Transverse colon (tissue), 4 donors: ENCODE measurements around the gene KLRC2.

Experiments
- POLR2A ChIP-seq: fragments of 450-650 bp; IDR thresholded peaks from one replicate; pipeline ENCODE4 v1.6.1; 2016; ENCODE audit warnings: antibody characterized with exemption, mild to moderate bottlenecking, moderate library complexity
- POLR2AphosphoS5 ChIP-seq, 3 donors: sonication (generic); formaldehyde crosslinking; IDR thresholded peaks; one replicate each; pipeline ENCODE4 v1.6.1; 2016; ENCODE audit warnings: antibody characterized with exemption in 3 of 3
- TF ChIP-seq, protein P1 (sequence below), 5 experiments: fragments of 200-600 bp in 3 of 5; fragments of 450-650 bp in 2 of 5; sonication (generic) in 3 of 5; IDR thresholded peaks; 1 replicate in 2 of 5; 2 replicates in 3 of 5; pipeline ENCODE4 v1.5.1; 2016 to 2017; ENCODE audit warnings: antibody characterized with exemption in 5 of 5, inconsistent platforms in 3 of 5, mild to moderate bottlenecking in 2 of 5, moderate library complexity in 1 of 5

DNA sequence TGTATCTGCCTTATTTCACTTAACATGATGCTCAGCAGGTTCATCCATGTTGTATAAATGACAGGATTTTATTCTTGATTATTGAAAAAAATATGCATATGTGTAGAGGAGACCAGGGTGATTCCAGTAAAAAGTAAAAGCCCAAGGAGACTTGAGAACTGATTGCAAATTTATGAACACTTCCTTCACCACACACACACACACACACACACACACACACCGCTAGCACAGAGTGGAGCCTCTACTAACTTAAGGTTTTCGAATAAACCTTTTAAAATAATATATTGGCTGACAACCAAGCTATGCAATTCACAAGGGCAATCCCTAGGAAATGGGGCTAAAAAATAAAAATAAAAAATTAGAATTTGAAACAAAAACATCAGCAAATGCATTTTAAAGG, 37.6 kb downstream of the KLRC2 start:
- TF ChIP-seq, protein P1, sequence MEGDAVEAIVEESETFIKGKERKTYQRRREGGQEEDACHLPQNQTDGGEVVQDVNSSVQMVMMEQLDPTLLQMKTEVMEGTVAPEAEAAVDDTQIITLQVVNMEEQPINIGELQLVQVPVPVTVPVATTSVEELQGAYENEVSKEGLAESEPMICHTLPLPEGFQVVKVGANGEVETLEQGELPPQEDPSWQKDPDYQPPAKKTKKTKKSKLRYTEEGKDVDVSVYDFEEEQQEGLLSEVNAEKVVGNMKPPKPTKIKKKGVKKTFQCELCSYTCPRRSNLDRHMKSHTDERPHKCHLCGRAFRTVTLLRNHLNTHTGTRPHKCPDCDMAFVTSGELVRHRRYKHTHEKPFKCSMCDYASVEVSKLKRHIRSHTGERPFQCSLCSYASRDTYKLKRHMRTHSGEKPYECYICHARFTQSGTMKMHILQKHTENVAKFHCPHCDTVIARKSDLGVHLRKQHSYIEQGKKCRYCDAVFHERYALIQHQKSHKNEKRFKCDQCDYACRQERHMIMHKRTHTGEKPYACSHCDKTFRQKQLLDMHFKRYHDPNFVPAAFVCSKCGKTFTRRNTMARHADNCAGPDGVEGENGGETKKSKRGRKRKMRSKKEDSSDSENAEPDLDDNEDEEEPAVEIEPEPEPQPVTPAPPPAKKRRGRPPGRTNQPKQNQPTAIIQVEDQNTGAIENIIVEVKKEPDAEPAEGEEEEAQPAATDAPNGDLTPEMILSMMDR (IDR thresholded peaks at IDR 0.05): no peak
- no peak for TF ChIP-seq POLR2A
- no peak for TF ChIP-seq POLR2AphosphoS5 (IDR thresholded peaks at IDR 0.05)
